K562 (cell line): ENCODE data around the gene EEA1. TPM values are rescaled to one million over a fixed set of nuclear protein-coding genes. Genes with fewer than 3 reads are reported as not detected.
A peak's percentile ranks its signal among the peaks of the same experiment; 100 is the strongest.

Source experiments
- ATAC-seq: fragments of 200-7000 bp; cut with Tn5 transposase; 3 replicates; pipeline ENCODE4 v1.9.1; 2020; ENCODE audit warnings: moderate library complexity
- BruUV-seq: library from RNA; stranded (reverse); fragments of 400-500 nt; replicated peaks from 2 replicates; lab custom pipeline; 2021; lab: Mats Ljungman, UMichigan
- CTCF ChIA-PET: fragments of 300-600 bp; formaldehyde crosslinking; extraction: SDS; loops from one replicate; lab custom pipeline; 2021; ENCODE audit warnings: low intra/inter-chr PET ratio; lab: Yijun Ruan, JAX
- POLR2A ChIA-PET: fragments of 300-600, 350-650 bp; sonication (Branson Sonifier 250); formaldehyde crosslinking; extraction: SDS; loops from one replicate; lab custom pipeline; 2021; ENCODE audit warnings: antibody characterized with exemption, inconsistent platforms; lab: Yijun Ruan, JAX
- DNase-seq, 4 experiments: peaks; one replicate each; pipeline versions ENCODE4 v3.0.0 to v3.0.0-alpha.2; 2011 to 2018; ENCODE audit warnings: low spot score in 3 of 4, mixed read lengths in 3 of 4; ENCODE audit errors: extremely low read depth in 1 of 4
- FAIRE-seq: peaks from 2 replicates; lab custom pipeline; 2011; peaks lifted over from hg19 to GRCh38; lab: Jason Lieb, UNC
- H2AFZ ChIP-seq: 2 replicates; pipeline ENCODE4 v1.6.0; 2011; ENCODE audit warnings: low read depth, low read length, control low read depth, inconsistent platforms
- H3K27ac ChIP-seq: fragments of 200-600 bp; 3 replicates; pipeline ENCODE4 v1.8.0; 2011; ENCODE audit warnings: low read depth, mild to moderate bottlenecking, control low read depth, inconsistent platforms, low read length, moderate library complexity, mixed read lengths; ENCODE audit errors: extremely low read depth
- H3K27me3 ChIP-seq, 2 experiments: fragments of 300-600 bp in 1 of 2; 2 replicates in 1 of 2; 3 replicates in 1 of 2; pipeline versions ENCODE4 v1.6.0 to v1.8.0; 2011; ENCODE audit warnings: inconsistent platforms in 2 of 2, low read length in 2 of 2, mild to moderate bottlenecking in 1 of 2, mixed read lengths in 1 of 2, moderate library complexity in 1 of 2; ENCODE audit not compliant: control insufficient read depth in 2 of 2, insufficient read depth in 2 of 2
- H3K36me3 ChIP-seq: fragments of 300-600 bp; 3 replicates; pipeline ENCODE4 v1.8.0; 2011; ENCODE audit warnings: mild to moderate bottlenecking, low read length, inconsistent platforms; ENCODE audit not compliant: control insufficient read depth, insufficient read depth
- H3K4me1 ChIP-seq, 2 experiments: fragments of 200-600 bp in 1 of 2; replicated peaks in 1 of 2; 2 replicates in 1 of 2; 3 replicates in 1 of 2; pipeline versions ENCODE4 v1.5.1 to v1.8.0; 2011; ENCODE audit warnings: inconsistent platforms in 2 of 2, low read length in 2 of 2, mild to moderate bottlenecking in 1 of 2, mixed read lengths in 1 of 2, moderate library complexity in 1 of 2; ENCODE audit not compliant: control insufficient read depth in 2 of 2, insufficient read depth in 2 of 2
- H3K4me2 ChIP-seq: 2 replicates; pipeline ENCODE4 v1.6.1; 2011; ENCODE audit warnings: low read length, control low read depth, inconsistent platforms, mixed read lengths; ENCODE audit not compliant: insufficient read depth
- H3K4me3 ChIP-seq: fragments of 200-600 bp; sonication (generic), shearing (Covaris generic); 2 replicates; pipeline ENCODE4 v1.5.1; 2016; ENCODE audit warnings: control low read depth, inconsistent platforms
- H3K79me2 ChIP-seq: fragments of 200-600 bp; 3 replicates; pipeline ENCODE4 v1.8.0; 2011; ENCODE audit warnings: low read length, inconsistent platforms; ENCODE audit not compliant: control insufficient read depth, insufficient read depth
- H3K9ac ChIP-seq, 2 experiments: 2 replicates each; pipeline versions ENCODE4 v1.6.0 to v1.6.1; 2011; ENCODE audit warnings: low read depth in 2 of 2, low read length in 2 of 2, control low read depth in 1 of 2, inconsistent platforms in 1 of 2, mild to moderate bottlenecking in 1 of 2, mixed read lengths in 1 of 2; ENCODE audit not compliant: insufficient read depth in 1 of 2
- H3K9me1 ChIP-seq: one replicate; pipeline ENCODE4 v1.6.0; 2011; ENCODE audit warnings: inconsistent platforms, mild to moderate bottlenecking, low read length, moderate library complexity; ENCODE audit not compliant: control insufficient read depth, insufficient read depth
- H3K9me3 ChIP-seq: replicated peaks from 2 replicates; pipeline ENCODE4 v1.5.1; 2011; ENCODE audit warnings: low read depth, low read length, inconsistent platforms; ENCODE audit not compliant: control insufficient read depth, insufficient read depth
- H4K20me1 ChIP-seq: replicated peaks from 2 replicates; pipeline ENCODE4 v1.6.1; 2011; ENCODE audit warnings: low read length, inconsistent platforms, mixed read lengths; ENCODE audit not compliant: control insufficient read depth, insufficient read depth
- ATF4 ChIP-seq: fragments of 450-650 bp; formaldehyde crosslinking; IDR thresholded peaks from 2 replicates; pipeline ENCODE4 v1.4.0; 2022; ENCODE audit warnings: mild to moderate bottlenecking, moderate library complexity
- CBX1 ChIP-seq: sonication (generic); IDR thresholded peaks from 2 replicates; pipeline ENCODE4 v1.6.1; 2016; ENCODE audit warnings: antibody characterized with exemption, low read depth, mild to moderate bottlenecking
- CBX8 ChIP-seq: fragments of 200-600 bp; sonication (generic); IDR thresholded peaks from 2 replicates; pipeline ENCODE4 v1.6.1; 2012; ENCODE audit warnings: borderline replicate concordance, mixed run types, low read depth, mild to moderate bottlenecking, moderate library complexity, mixed read lengths, low read length, control low read depth, inconsistent platforms; ENCODE audit not compliant: poor library complexity, severe bottlenecking; ENCODE audit errors: extremely low read depth
- EP400 ChIP-seq: fragments of 450-650 bp; IDR thresholded peaks from 2 replicates; pipeline ENCODE4 v1.6.1; 2017; ENCODE audit warnings: antibody characterized with exemption, mild to moderate bottlenecking, moderate library complexity
- EWSR1 ChIP-seq: fragments of 450-650 bp; IDR thresholded peaks from 2 replicates; pipeline ENCODE4 v1.6.1; 2018; ENCODE audit warnings: borderline replicate concordance, mild to moderate bottlenecking, low read depth, moderate library complexity; ENCODE audit not compliant: partially characterized antibody
- NELFE ChIP-seq: IDR thresholded peaks from 2 replicates; pipeline ENCODE4 v1.6.1; 2011; ENCODE audit warnings: mild to moderate bottlenecking; ENCODE audit not compliant: insufficient read depth, insufficient read length
- TBL1XR1 ChIP-seq, 2 experiments: IDR thresholded peaks; 2 replicates each; pipeline ENCODE4 v1.6.1; 2012; ENCODE audit warnings: improper control_type of control experiment in 2 of 2, low read length in 2 of 2, mild to moderate bottlenecking in 1 of 2
- ZKSCAN8 ChIP-seq: fragments of 200-800 bp; sonication (Bioruptor generic); IDR thresholded peaks from 2 replicates; pipeline ENCODE4 v1.6.1; 2016; ENCODE audit warnings: missing genetic modification characterization, missing compliant biosample characterization
- ZNF398 ChIP-seq: fragments of 250-450 bp; sonication (Bioruptor Pico); IDR thresholded peaks from 2 replicates; pipeline ENCODE4 v1.8.0; 2021; ENCODE audit warnings: moderate library complexity, mild to moderate bottlenecking, inconsistent platforms
- ZNF408 ChIP-seq: fragments of 250-450 bp; sonication (Bioruptor Pico); IDR thresholded peaks from 2 replicates; pipeline ENCODE4 v1.4.0; 2020; ENCODE audit warnings: low read depth, mild to moderate bottlenecking, moderate library complexity
- ZNF778 ChIP-seq: fragments of 450-650 bp; formaldehyde crosslinking; IDR thresholded peaks from 2 replicates; pipeline ENCODE4 v1.4.0; 2020; ENCODE audit warnings: mild to moderate bottlenecking, moderate library complexity
- WGBS: fragments of 100-300 bp; shearing (Covaris generic); methylation state at CpG from one replicate; pipeline ENCODE4 v1.1.6; 2016; ENCODE audit warnings: low coverage, mixed read lengths; ENCODE audit not compliant: insufficient coverage; ENCODE audit errors: missing lambda C conversion rate; 5-methylcytosine and 5-hydroxymethylcytosine counted together
- in situ Hi-C: fragments of 300-500 bp; cut with MboI; formaldehyde crosslinking; loops from 4 replicates; pipeline ENCODE4 v1.15.0; 2018; ENCODE audit warnings: inconsistent platforms, mixed read lengths
- intact Hi-C: fragments of 100-400 bp; cut with micrococcal nuclease; formaldehyde crosslinking; loops from 2 replicates; pipeline ENCODE4 v1.14.2; 2022
- polyA plus RNA-seq, 8 experiments: library from polyadenylated mRNA; depleted of rRNA in 4 of 8; stranded (reverse) in 5 of 8; unstranded in 3 of 8; fragments of >200 nt; fragmentation: Nextera tagmentation in 2 of 8; fragmentation: Illumina TruSeq in 1 of 8; extraction: Ambion mirVana in 2 of 8; extraction: Trizol in 1 of 8; gene quantifications; 2 replicates each; pipeline versions ENCODE4 v1.2.1 to v1.2.3, GENCODE V29; 2011 to 2014; ENCODE audit warnings: inconsistent platforms in 1 of 8, missing spikeins in 1 of 8
- total RNA-seq, 7 experiments: library from RNA; depleted of rRNA in 6 of 7; stranded (reverse); fragments of >200 nt in 6 of 7; fragmentation: Illumina TruSeq in 2 of 7; extraction: Trizol in 2 of 7; gene quantifications; 2 replicates each; pipeline versions ENCODE4 v1.2.1 to v1.2.3, GENCODE V29; 2011 to 2021; ENCODE audit warnings: low replicate concordance in 1 of 7

The EEA1 gene
- total and polyA plus RNA-seq, 9 of the 15 experiments (the other 6 are each of a cell fraction or from before 2014, with no cell fraction given): 3.5 to 17.1 (median 7.5) TPM

GRCh38 chr12:92977326-92977725 lies 48.2 kb upstream of the EEA1 start:
- Histone ChIP-seq H4K20me1 (no peaks in the 10 kb centered on the region), H2AFZ (no peak overlapping the region), H3K4me1 (no peaks in the 10 kb centered on the region), H3K79me2 (no peaks in the 10 kb centered on the region), H3K27me3 (no peaks in the 10 kb centered on the region), H3K4me3 (no peak overlapping the region), H3K9ac (no peak overlapping the region), H3K9me3 (no peaks in the 10 kb centered on the region), H3K9me1 (no peaks in the 10 kb centered on the region), H3K4me2 (no peak overlapping the region), H3K36me3 (no peaks in the 10 kb centered on the region), H3K27ac (no peak overlapping the region)
- ChIA-PET CTCF (interaction anchor here (0.5 kb wide), 1 partner anchor 442 kb away, joined by 3 read pairs; no protein-coding TSS in a partner anchor), POLR2A (interaction anchor here (0.6 to 1.3 kb wide), 3 partner anchors 10 to 177 kb away, joined by 3 read pairs; no protein-coding TSS in a partner anchor)
- 2% methylated on average over 5 of the region's 5 CpGs for WGBS
- intact Hi-C loops (no loop called here), in situ Hi-C loops (loop anchor here (25.0 kb wide), 1 partner anchor 435 kb away; no protein-coding TSS in a partner anchor)
- no peak for DNase-seq
- no TSS peak for BruUV-seq
- TF ChIP-seq CBX1 (no peak), ZNF408 (CRISPR knock-in tag) (no peak), EP400 (no peak), EWSR1 (no peak), ZNF398 (CRISPR knock-in tag) (no peak), TBL1XR1 (IDR thresholded peaks at IDR 0.05; ENCODE audit: low read length in 2 of 2) (no peak), ZNF778 (CRISPR knock-in tag) (no peak), ATF4 (CRISPR knock-in tag) (no peak), ZKSCAN8 (no peak), NELFE (no peak), CBX8 (no peak)
- no peak for ATAC-seq
- FAIRE-seq: peak; percentile 60
